Measurements from ENCODE around the gene CLBA1.

DNA sequence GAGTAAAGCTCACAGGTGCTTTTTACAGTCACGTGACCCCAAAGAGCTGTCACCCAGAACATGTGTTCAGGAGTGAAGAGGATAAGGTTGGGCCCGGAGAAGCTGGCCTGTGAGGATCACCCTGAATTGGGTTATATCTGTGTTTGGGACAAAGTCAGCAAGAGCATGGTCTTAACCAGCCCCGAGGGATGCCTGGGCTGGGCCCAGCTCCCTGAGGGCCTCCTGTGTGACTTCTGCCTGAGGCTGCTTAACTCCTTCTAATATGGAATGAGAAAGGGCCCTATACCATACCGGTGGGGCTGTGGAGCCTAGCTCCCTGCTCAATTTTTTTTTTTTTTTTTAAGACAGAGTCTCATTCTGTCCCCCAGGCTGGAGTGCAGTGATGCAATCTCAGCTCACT, 32.8 kb downstream of the CLBA1 start:
- TF ChIP-seq CTCF (IDR thresholded peaks at IDR 0.05 in 2 of 3, conservative IDR thresholded peaks at IDR 0.05 in 1 of 3; ENCODE audit: borderline replicate concordance in 1 of 3, insufficient read depth in 1 of 3, low read depth in 2 of 3, low read length in 2 of 3), result no peak
- no peak for TF ChIP-seq POLR2AphosphoS5 (IDR thresholded peaks at IDR 0.05; ENCODE audit: low read depth, low read length)
- no peak for TF ChIP-seq ZFX (IDR thresholded peaks at IDR 0.05)
- no peak for TF ChIP-seq ZNF274 (IDR thresholded peaks at IDR 0.05; ENCODE audit: low read depth, low read length)
- no peak for TF ChIP-seq CEBPB (IDR thresholded peaks at IDR 0.05; ENCODE audit: low read depth)
- TF ChIP-seq POLR2A (IDR thresholded peaks at IDR 0.05; ENCODE audit: borderline replicate concordance, extremely low read depth, insufficient read depth, insufficient read length), result no peak
- TF ChIP-seq SIN3A (IDR thresholded peaks at IDR 0.05; ENCODE audit: low read depth), result no peak
- TF ChIP-seq EZH2phosphoT487 (IDR thresholded peaks at IDR 0.05; ENCODE audit: borderline replicate concordance), result no peak
- no peak for TF ChIP-seq SRF (IDR thresholded peaks at IDR 0.05; ENCODE audit: low read depth)
- TF ChIP-seq EZH2 (IDR thresholded peaks at IDR 0.05), result no peak
- no peak for TF ChIP-seq YY1 (IDR thresholded peaks at IDR 0.05; ENCODE audit: extremely low read depth, insufficient replicate concordance, low read depth, low read length)

All from HCT116 (cell line).